ENCODE results near the gene TNFRSF4.
"Not testable (repeated sequence)": the region's sequence is repeated elsewhere in the genome, so short reads cannot be mapped to it uniquely, and the experiment has no call there.

TNFRSF4 gene

GRCh38 chr1:1179983-1180861 is 33.7 kb downstream of the TNFRSF4 start:
- DNase-seq: no peak

- no peak for DNase-seq
Measured at GRCh38 chr1:1179346-1179982, 34.5 kb downstream of the TNFRSF4 start.

GRCh38 chr1:1178794-1179331 is 35.1 kb downstream of the TNFRSF4 start:
- DNase-seq: no peak

GRCh38 chr1:1177452-1178206 is 36.3 kb downstream of the TNFRSF4 start:
- no peak for DNase-seq

GRCh38 chr1:1176931-1177330 is 37.0 kb downstream of the TNFRSF4 start:
- DNase-seq: no peak

GRCh38 chr1:1176063-1176761 is 37.7 kb downstream of the TNFRSF4 start:
- DNase-seq: not testable (repeated sequence)

GRCh38 chr1:1175221-1176062 is 38.5 kb downstream of the TNFRSF4 start:
- no peak for DNase-seq

GRCh38 chr1:1173793-1174415 is 40.0 kb downstream of the TNFRSF4 start, which contains the start of gene TTLL10:
TTLL10 (plus strand) TSS chr1:1173880; CDS start chr1:1179216, 5,336 bp downstream.
- DNase-seq: no peak

GRCh38 chr1:1173061-1173792 is 40.7 kb downstream of the TNFRSF4 start:
- DNase-seq: no peak

GRCh38 chr1:1171546-1172340 is 42.2 kb downstream of the TNFRSF4 start:
- DNase-seq: no peak

GRCh38 chr1:1171161-1171545 is 42.8 kb downstream of the TNFRSF4 start:
- DNase-seq: no peak

- DNase-seq: no peak
Measured at GRCh38 chr1:1170215-1171091, 43.5 kb downstream of the TNFRSF4 start.

- DNase-seq: no peak
Measured at GRCh38 chr1:1169429-1170214, 44.3 kb downstream of the TNFRSF4 start.

GRCh38 chr1:1168451-1169411 is 45.2 kb downstream of the TNFRSF4 start:
- DNase-seq: no peak

- no peak for DNase-seq
Measured at GRCh38 chr1:1167841-1168450, 46.0 kb downstream of the TNFRSF4 start.

GRCh38 chr1:1167398-1167821 is 46.5 kb downstream of the TNFRSF4 start:
- no peak for DNase-seq

Data from NCI-H2081 treated with DMSO at 0.1 percent for 48 hours (cell line).